ENCODE data around the gene COMMD10. TPM values are rescaled to one million over a fixed set of nuclear protein-coding genes. Genes with fewer than 3 reads are reported as not detected.

COMMD10 gene
- total RNA-seq, 3 donors from 2014 or later (not counting 1 experiment from before 2014, with no cell fraction given) = 28.7 to 41.1 (median 35.1) TPM

- ATAC-seq (no peak), DNase-seq (no peak)
- Mint-ChIP-seq H3K36me3 (peaks cover 16% of the 10 kb centered on the region), H3K27me3 (ENCODE audit: low read depth in 2 of 2) (no peaks in the 10 kb centered on the region), H3K4me1 (peaks cover 0 to 4% of the 10 kb centered on the region in 2 donors), H3K9me3 (peaks cover 4 to 9% of the 10 kb centered on the region in 2 donors), H3K27ac (no peak overlapping the region), H3K4me3 (no peak overlapping the region)
- intact Hi-C loops (cut with micrococcal nuclease) = no loop called here
- Histone ChIP-seq H3K4me3 (ENCODE audit: low read length) (no peak overlapping the region), H3K4me1 (ENCODE audit: control insufficient read depth, insufficient read depth, low read length) (no peaks in the 10 kb centered on the region), H3K27ac (ENCODE audit: low read length) (no peak overlapping the region), H3K27me3 (ENCODE audit: control insufficient read depth, insufficient read depth, low read length) (no peaks in the 10 kb centered on the region), H3K36me3 (ENCODE audit: control insufficient read depth, insufficient read depth, low read length) (no peaks in the 10 kb centered on the region), H3K9me3 (ENCODE audit: control insufficient read depth, insufficient read depth, low read length) (no peaks in the 10 kb centered on the region)
- TF ChIP-seq CTCF (IDR thresholded peaks at IDR 0.05) = no peak
Measured at GRCh38 chr5:116249648-116250047, 164.8 kb downstream of the COMMD10 start.

- Histone ChIP-seq H3K9me3 (ENCODE audit: control insufficient read depth, insufficient read depth, low read length) (no peaks in the 10 kb centered on the region), H3K4me1 (ENCODE audit: control insufficient read depth, insufficient read depth, low read length) (no peaks in the 10 kb centered on the region), H3K27me3 (ENCODE audit: control insufficient read depth, insufficient read depth, low read length) (no peaks in the 10 kb centered on the region), H3K4me3 (ENCODE audit: low read length) (no peak overlapping the region), H3K27ac (ENCODE audit: low read length) (no peak overlapping the region), H3K36me3 (ENCODE audit: control insufficient read depth, insufficient read depth, low read length) (no peaks in the 10 kb centered on the region)
- DNase-seq (no peak), ATAC-seq (no peak)
- intact Hi-C loops (cut with micrococcal nuclease) = no loop called here
- 100% methylated on average over 1 of the region's 1 CpG for WGBS (ENCODE audit: insufficient coverage)
- Mint-ChIP-seq H3K4me1 (peaks cover 5 to 10% of the 10 kb centered on the region in 2 donors), H3K27me3 (ENCODE audit: low read depth in 2 of 2) (no peaks in the 10 kb centered on the region), H3K9me3 (peaks cover 0 to 9% of the 10 kb centered on the region in 2 donors), H3K27ac (no peak overlapping the region), H3K4me3 (no peak overlapping the region), H3K36me3 (peaks cover 15% of the 10 kb centered on the region)
- TF ChIP-seq CTCF (IDR thresholded peaks at IDR 0.05) = no peak
Measured at GRCh38 chr5:116256717-116257116, 171.9 kb downstream of the COMMD10 start.

GRCh38 chr5:116265471-116265870, 180.6 kb downstream of the COMMD10 start:
- H3K9me3 Mint-ChIP-seq = peaks cover 2 to 7% of the 10 kb centered on the region in 2 donors
- no peak for TF ChIP-seq CTCF (IDR thresholded peaks at IDR 0.05)
- Histone ChIP-seq H3K4me3 (ENCODE audit: low read length) (no peak overlapping the region), H3K27me3 (ENCODE audit: control insufficient read depth, insufficient read depth, low read length) (no peaks in the 10 kb centered on the region), H3K36me3 (ENCODE audit: control insufficient read depth, insufficient read depth, low read length) (no peaks in the 10 kb centered on the region), H3K27ac (ENCODE audit: low read length) (no peak overlapping the region), H3K4me1 (ENCODE audit: control insufficient read depth, insufficient read depth, low read length) (no peaks in the 10 kb centered on the region), H3K9me3 (ENCODE audit: control insufficient read depth, insufficient read depth, low read length) (no peaks in the 10 kb centered on the region)
- 100% methylated on average over 2 of the region's 3 CpGs for WGBS (ENCODE audit: insufficient coverage)
- no peaks in the 10 kb centered on the region for H3K27me3 Mint-ChIP-seq (ENCODE audit: low read depth in 2 of 2)
- peaks cover 0 to 6% of the 10 kb centered on the region in 2 donors for H3K4me1 Mint-ChIP-seq
- H3K36me3 Mint-ChIP-seq = peaks cover 22% of the 10 kb centered on the region
- DNase-seq = no peak
- H3K4me3 Mint-ChIP-seq = no peak overlapping the region
- ATAC-seq = no peak
- intact Hi-C loops (cut with micrococcal nuclease) = no loop called here
- no peak overlapping the region for H3K27ac Mint-ChIP-seq

GRCh38 chr5:116271446-116272025, 186.7 kb downstream of the COMMD10 start:
- no peaks in the 10 kb centered on the region for H3K27me3 Mint-ChIP-seq (ENCODE audit: low read depth in 2 of 2)
- Histone ChIP-seq H3K27me3 (ENCODE audit: control insufficient read depth, insufficient read depth, low read length) (no peaks in the 10 kb centered on the region), H3K36me3 (ENCODE audit: control insufficient read depth, insufficient read depth, low read length) (no peaks in the 10 kb centered on the region), H3K9me3 (ENCODE audit: control insufficient read depth, insufficient read depth, low read length) (no peaks in the 10 kb centered on the region), H3K4me1 (ENCODE audit: control insufficient read depth, insufficient read depth, low read length) (no peaks in the 10 kb centered on the region), H3K27ac (ENCODE audit: low read length) (no peak overlapping the region), H3K4me3 (ENCODE audit: low read length) (no peak overlapping the region)
- H3K9me3 Mint-ChIP-seq = peaks cover 6 to 11% of the 10 kb centered on the region in 2 donors
- ATAC-seq (no peak), DNase-seq (no peak)
- H3K4me1 Mint-ChIP-seq = no peaks in the 10 kb centered on the region
- H3K36me3 Mint-ChIP-seq = peaks cover 13% of the 10 kb centered on the region
- no peak for TF ChIP-seq CTCF (IDR thresholded peaks at IDR 0.05)
- 93% methylated on average over 2 of the region's 2 CpGs for WGBS (ENCODE audit: insufficient coverage)
- no peak overlapping the region for H3K27ac Mint-ChIP-seq
- H3K4me3 Mint-ChIP-seq = no peak overlapping the region
- intact Hi-C loops (cut with micrococcal nuclease) = no loop called here
